ENCODE results near the gene ROBO2.

DNA sequence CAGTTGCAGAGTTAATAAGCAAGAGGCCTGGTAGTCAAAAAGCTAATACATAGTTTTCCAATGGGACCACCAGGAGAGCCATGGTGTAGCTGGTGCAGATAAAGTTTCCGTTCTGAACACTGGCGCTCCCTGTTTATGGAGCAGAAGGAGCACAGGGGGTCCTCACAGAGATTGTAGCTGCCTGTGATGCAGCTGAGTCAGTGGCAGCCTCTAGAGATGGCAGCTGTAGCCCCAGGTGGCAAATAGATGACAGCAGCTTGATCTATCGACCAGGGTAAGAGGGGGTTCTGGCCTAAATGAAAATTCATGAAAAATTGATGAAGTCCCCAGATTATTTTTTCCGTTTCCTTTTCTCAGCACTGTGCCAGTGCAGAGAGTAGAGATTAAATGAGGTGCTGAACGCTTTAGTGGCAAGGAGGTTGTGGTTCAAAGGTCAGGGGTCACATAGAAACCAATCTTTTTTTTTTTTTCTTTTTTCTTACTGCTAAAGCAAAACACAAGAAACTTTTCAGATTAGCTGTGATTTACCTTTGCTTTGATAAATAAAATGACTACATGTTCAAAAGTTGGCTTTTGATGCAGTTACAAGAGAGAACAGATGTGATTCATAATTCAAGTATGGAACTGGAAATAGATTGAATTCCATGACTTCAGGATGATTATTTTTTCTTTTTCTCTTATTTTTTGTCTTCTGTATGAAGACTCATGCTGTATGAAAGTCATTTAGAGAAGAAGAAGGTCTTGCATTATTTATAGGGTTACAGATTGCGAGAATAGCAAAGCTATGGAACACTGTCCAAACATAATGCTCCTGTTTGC, 63.3 kb downstream of the ROBO2 start:
- TF ChIP-seq, protein P1, sequence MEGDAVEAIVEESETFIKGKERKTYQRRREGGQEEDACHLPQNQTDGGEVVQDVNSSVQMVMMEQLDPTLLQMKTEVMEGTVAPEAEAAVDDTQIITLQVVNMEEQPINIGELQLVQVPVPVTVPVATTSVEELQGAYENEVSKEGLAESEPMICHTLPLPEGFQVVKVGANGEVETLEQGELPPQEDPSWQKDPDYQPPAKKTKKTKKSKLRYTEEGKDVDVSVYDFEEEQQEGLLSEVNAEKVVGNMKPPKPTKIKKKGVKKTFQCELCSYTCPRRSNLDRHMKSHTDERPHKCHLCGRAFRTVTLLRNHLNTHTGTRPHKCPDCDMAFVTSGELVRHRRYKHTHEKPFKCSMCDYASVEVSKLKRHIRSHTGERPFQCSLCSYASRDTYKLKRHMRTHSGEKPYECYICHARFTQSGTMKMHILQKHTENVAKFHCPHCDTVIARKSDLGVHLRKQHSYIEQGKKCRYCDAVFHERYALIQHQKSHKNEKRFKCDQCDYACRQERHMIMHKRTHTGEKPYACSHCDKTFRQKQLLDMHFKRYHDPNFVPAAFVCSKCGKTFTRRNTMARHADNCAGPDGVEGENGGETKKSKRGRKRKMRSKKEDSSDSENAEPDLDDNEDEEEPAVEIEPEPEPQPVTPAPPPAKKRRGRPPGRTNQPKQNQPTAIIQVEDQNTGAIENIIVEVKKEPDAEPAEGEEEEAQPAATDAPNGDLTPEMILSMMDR (IDR thresholded peaks at IDR 0.05; ENCODE audit: insufficient read depth, low read length) = no peak
- TF ChIP-seq SPI1 (IDR thresholded peaks at IDR 0.05; ENCODE audit: borderline replicate concordance, low read depth) = no peak
- no peak for TF ChIP-seq POLR2AphosphoS5 (IDR thresholded peaks at IDR 0.05; ENCODE audit: low read depth)
- TF ChIP-seq GABPA (IDR thresholded peaks at IDR 0.05; ENCODE audit: low read depth) = no peak
